ENCODE results near the gene AFF3.
A peak's percentile ranks its signal among the peaks of the same experiment; 100 is the strongest.
"Not testable (repeated sequence)": the region's sequence is repeated elsewhere in the genome, so short reads cannot be mapped to it uniquely, and the experiment has no call there.

Gene AFF3

DNA sequence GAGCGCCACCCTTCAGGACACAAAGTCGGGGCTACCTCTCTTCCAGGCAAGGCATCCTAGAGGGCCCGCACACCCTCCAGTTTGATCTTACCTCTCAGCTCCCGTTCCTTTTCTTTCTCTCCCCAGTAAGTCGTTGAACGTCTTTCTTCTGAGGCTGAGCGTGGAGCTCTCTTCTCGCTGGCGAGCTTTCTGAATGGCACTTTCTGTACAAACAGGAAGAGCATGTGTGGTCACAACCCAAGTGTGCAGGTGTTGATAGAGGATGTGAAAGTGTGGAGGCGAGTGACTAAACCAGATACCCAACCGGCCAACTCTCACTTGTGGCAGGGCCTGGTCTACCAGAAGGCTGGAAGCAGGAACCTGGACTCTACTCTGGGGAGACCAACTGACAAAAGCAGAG is at the start of gene AFF3:
AFF3 (minus strand) TSS at position 198 of the 400 bp plus-strand sequence. CDS start 38,136 bp downstream, outside the sequence.
- no peak for DNase-seq (ENCODE audit: low spot score)

DNA sequence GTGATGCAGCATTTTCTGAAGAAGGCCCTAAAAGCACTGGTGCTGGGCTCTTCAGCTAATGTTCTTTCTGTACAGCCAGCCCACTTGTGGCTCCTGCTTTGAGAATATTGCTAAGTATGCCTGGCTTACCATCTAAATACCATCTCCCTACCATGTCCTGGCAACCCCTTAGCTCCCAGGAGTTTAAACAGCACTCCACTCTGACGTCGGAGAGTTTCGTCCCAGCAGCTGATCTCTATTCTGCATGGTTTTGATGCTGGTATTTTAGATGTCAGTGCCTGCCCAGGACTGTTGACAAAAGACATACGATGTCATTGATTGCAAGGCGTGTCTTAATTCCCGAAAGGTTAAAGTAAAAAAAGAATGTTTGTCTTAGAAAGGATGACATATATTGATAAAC is 47.0 kb upstream of the AFF3 start:
- DNase-seq (ENCODE audit: low spot score): no peak

GRCh38 chr2:100188326-100188725 is 45.9 kb upstream of the AFF3 start:
- no peak for DNase-seq (ENCODE audit: low spot score)

GRCh38 chr2:100186126-100186525 is 43.7 kb upstream of the AFF3 start:
- no peak for DNase-seq (ENCODE audit: low spot score)

DNA sequence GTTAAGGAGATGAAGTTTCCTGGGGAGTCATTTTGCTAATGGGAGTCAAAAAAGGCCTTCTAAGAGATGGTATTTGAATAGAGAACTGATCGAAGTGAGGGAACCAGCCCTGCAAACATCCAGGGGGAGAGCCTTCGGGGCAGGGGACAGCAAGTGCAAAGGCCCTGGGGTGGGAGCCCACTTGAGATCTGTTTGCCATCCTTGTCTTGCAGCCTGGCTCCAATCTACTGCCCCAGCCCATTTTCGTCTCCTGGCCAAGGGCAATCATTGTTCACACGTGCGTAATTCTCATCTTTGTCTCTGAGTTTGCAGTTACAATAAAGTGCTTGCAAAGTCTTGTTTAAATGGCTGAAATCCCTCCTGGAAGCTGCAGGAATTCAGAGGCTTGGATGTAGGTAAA is 43.1 kb upstream of the AFF3 start:
- DNase-seq (ENCODE audit: low spot score): no peak

DNA sequence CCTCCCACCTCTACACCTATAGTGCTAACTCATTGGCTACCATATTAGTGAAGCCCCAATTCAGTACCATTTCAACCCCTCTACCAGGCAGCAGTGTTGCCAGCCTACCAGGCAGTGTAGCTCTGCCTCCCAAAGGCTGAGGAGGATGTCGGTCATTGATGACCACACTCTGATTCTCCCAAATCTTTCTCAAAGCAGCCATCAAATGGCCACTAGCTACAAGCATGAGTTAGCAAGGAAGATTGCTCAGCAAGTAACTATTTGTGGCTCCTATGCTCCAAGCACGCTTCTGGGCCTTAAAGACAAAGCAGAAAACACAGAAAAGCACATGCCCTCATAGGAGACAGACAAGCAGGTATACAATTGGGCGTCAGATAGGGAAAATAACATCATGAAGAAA is 42.7 kb upstream of the AFF3 start:
- no peak for DNase-seq (ENCODE audit: low spot score)

DNA sequence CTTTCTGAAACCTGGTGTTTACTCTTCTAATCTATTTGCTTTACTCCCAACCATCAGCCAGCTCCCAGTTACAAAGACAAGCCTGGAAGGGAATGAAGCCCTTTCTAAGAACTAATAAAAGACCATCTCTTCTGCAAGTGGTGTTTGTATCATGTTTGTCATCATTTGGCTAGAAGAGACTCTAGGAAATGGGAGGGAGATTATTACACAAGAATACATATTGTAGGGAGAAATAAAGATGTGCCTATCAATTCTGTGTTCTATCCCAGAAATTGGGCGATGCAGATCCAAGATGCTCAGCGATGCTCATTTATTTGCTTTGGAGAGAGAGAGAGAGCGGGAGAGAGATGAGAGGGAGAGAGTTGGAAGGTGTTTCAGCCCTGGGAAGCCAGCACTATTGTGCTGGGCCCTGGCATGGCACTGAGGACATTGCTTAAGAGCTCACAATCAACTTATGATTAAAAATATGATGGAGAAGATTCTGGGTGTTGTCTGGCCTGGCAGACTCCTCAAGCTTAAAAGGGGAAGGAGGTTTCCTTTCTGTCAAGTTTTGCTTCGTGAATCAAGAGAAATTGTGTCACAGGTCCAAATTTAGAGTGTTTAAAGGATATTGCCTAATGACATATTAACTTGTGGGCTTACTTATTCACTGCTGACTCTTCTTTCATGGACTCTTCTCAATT is 41.8 kb upstream of the AFF3 start:
- no peak for DNase-seq (ENCODE audit: low spot score)

GRCh38 chr2:100182494-100183361 is 40.3 kb upstream of the AFF3 start:
- DNase-seq (ENCODE audit: low spot score): no peak

GRCh38 chr2:100180503-100180902 is 38.1 kb upstream of the AFF3 start:
- DNase-seq (ENCODE audit: low spot score): no peak

- DNase-seq (ENCODE audit: low spot score): no peak
Observed at GRCh38 chr2:100179806-100180205, 37.4 kb upstream of the AFF3 start.

GRCh38 chr2:100178864-100179263 is 36.5 kb upstream of the AFF3 start:
- DNase-seq (ENCODE audit: low spot score): no peak

DNA sequence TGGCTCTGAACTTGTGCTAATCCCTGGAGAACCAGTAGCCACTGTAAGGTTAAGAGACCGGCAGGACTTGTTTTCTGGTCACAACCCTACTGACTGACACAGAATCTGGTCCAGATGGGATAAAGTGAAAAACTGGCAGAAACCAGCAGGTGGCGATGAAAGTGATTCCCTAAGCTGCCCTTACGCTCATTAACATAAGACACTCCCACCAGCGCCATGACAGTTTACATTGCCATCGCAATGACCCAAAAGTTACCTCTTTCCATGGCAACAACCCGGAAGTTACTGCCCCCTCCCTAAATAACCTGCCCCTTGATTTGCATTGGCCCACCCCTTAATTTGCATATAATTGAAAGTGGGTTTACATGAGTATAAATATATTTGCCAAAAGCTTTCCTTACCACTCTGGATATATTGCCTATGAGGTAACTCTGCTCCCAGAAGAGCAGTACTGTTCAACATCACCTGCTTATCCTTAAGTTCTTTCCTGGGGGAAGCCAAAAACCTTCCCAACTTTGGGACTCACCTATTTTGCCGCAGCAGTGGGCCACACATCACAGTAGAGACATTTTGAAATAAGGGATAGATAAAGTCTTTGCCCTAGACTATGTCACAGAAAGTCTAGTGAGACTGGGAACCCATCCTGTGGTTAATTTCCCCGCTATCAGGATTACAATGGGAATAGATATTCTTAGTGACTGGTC is 35.8 kb upstream of the AFF3 start:
- DNase-seq (ENCODE audit: low spot score): peak; percentile 51

GRCh38 chr2:100176925-100177324 is 34.5 kb upstream of the AFF3 start:
- no peak for DNase-seq (ENCODE audit: low spot score)

DNA sequence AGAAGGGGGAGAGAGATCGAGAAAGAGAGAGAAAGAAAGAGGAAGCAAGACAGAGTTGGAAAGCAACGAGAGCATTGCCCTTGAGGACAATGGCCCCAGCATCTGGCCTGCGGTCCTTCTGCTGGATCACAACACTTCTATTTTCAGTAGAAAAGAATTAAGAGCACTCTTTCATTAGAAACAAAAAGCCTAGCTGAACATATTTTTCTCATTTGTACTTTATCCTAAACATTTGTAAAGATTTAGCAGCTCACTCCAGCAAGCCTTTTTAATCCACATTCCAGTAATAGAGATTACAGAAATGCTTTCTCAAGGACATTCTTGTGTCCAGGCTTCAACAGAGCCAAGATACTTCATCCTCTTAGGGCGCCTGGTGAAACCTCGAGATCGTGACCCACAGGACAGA is 31.6 kb upstream of the AFF3 start:
- DNase-seq (ENCODE audit: low spot score): no peak

- DNase-seq (ENCODE audit: low spot score): no peak
Observed at GRCh38 chr2:100166701-100167100, 24.3 kb upstream of the AFF3 start.

DNA sequence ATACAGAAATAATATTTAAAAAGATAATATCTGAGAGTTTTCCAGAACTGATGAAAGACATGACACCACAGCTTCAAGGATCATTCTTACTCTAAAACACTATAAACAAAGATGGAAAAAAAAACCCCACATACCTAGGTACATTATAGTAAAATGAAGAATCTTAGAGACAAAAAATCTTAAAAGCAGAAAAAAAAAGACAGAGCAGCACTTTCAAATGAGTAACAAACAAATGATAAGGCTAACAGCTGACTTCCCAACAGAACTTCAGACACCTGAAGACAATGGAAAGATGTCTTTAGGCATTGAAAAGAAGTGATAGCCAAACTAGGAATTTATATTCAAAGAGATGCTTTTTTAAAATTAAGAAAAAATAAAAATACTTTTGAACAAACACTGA is 21.2 kb upstream of the AFF3 start:
- DNase-seq (ENCODE audit: low spot score): no peak

- DNase-seq (ENCODE audit: low spot score): no peak
Observed at GRCh38 chr2:100161945-100162620, 19.7 kb upstream of the AFF3 start.

GRCh38 chr2:100160396-100160795 is 18.0 kb upstream of the AFF3 start:
- no peak for DNase-seq (ENCODE audit: low spot score)

DNA sequence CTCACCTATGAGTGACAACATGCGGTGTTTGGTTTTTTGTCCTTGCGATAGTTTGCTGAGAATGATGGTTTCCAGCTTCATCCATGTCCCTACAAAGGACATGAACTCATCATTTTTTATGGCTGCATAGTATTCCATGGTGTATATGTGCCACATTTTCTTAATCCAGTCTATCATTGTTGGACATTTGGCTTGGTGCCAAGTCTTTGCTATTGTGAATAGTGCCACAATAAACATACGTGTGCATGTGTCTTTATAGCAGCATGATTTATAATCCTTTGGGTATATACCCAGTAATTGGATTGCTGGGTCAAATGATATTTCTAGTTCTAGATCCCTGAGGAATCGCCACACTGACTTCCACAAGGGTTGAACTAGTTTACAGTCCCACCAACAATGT is 9.4 kb upstream of the AFF3 start:
- not testable (repeated sequence) for DNase-seq (ENCODE audit: low spot score)

DNA sequence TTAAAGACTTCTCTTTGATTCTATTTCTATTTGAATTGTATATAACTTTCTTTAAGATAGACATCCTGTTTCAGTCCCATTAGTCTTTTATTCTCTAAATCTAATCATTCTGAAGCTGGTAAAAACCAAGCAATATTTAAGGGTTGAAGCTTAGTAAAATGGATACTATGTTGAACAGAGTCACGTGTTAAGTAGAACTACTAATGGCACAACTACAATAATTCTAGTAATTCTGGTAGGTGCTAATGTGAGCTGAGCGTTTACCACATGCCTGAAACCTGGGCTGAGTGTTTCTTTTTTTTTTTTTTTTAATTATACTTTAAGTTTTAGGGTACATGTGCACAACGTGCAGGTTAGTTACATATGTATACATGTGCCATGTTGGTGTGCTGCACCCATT is 8.9 kb upstream of the AFF3 start:
- DNase-seq (ENCODE audit: low spot score): no peak

GRCh38 chr2:100148883-100149282 is 6.5 kb upstream of the AFF3 start:
- DNase-seq (ENCODE audit: low spot score): no peak

DNA sequence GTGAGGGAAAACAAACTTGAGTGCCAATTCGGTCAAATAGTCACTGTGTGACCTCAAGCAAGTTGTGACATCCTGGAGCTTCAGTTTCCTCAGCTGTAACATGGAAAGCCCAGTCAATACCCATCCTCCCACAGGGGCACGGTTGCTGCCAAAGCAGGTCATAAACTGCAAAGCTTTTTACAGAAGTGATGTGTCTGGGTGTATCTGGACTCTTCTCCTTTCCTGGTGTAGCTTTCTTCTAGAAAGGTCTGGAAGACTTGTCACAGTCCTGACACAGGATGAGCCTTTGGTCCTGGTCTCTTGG is 4.2 kb upstream of the AFF3 start:
- no peak for DNase-seq (ENCODE audit: low spot score)
